Neural cell (in vitro differentiated cells): ENCODE data around the gene DEDD. TPM values are rescaled to one million over a fixed set of nuclear protein-coding genes. Genes with fewer than 3 reads are reported as not detected.

Experiments
- H2AFZ ChIP-seq: fragments of 200-600, 300-800 bp; sonication (generic), shearing (Covaris generic); 2 replicates; pipeline ENCODE4 v1.6.0; 2014; ENCODE audit warnings: low read depth, mild to moderate bottlenecking, antibody characterized with exemption, low read length, moderate library complexity
- H3F3A ChIP-seq: fragments of 200-600 bp; shearing (Covaris generic); 2 replicates; pipeline ENCODE4 v1.6.1; 2016; ENCODE audit warnings: mild to moderate bottlenecking, moderate library complexity, mixed read lengths, antibody characterized with exemption, low read length; ENCODE audit not compliant: insufficient read depth, poor library complexity, severe bottlenecking
- H3K27ac ChIP-seq: fragments of 200-600, 300-800 bp; sonication (generic), shearing (Covaris generic); 2 replicates; pipeline ENCODE4 v1.5.1; 2014; ENCODE audit warnings: mild to moderate bottlenecking, low read length, moderate library complexity
- H3K27me3 ChIP-seq: fragments of 300-800, 200-600 bp; sonication (generic), shearing (Covaris generic); 2 replicates; pipeline ENCODE4 v1.6.0; 2014; ENCODE audit warnings: mild to moderate bottlenecking, low read depth, low read length, moderate library complexity; ENCODE audit not compliant: insufficient read depth
- H3K36me3 ChIP-seq: fragments of 300-800, 200-600 bp; sonication (generic), shearing (Covaris generic); 2 replicates; pipeline ENCODE4 v1.5.1; 2014; ENCODE audit warnings: mild to moderate bottlenecking, antibody characterized with exemption, low read length, moderate library complexity; ENCODE audit not compliant: insufficient read depth
- H3K4me2 ChIP-seq: fragments of 300-800, 200-600 bp; sonication (generic), shearing (Covaris generic); 2 replicates; pipeline ENCODE4 v1.6.0; 2014; ENCODE audit warnings: mild to moderate bottlenecking, low read length
- H3K4me3 ChIP-seq: fragments of 300-800, 200-600 bp; sonication (generic), shearing (Covaris generic); 2 replicates; pipeline ENCODE4 v1.5.1; 2014; ENCODE audit warnings: mild to moderate bottlenecking, low read length, moderate library complexity
- H3K79me2 ChIP-seq: fragments of 200-600 bp; shearing (Covaris generic); replicated peaks from 2 replicates; pipeline ENCODE4 v1.6.0; 2014; ENCODE audit warnings: mild to moderate bottlenecking, low read length, moderate library complexity; ENCODE audit not compliant: insufficient read depth
- H3K9ac ChIP-seq: fragments of 300-800, 200-600 bp; sonication (generic), shearing (Covaris generic); 2 replicates; pipeline ENCODE4 v1.6.1; 2016; ENCODE audit warnings: mild to moderate bottlenecking, low read length, mixed read lengths
- H3K9me2 ChIP-seq: fragments of 200-600 bp; shearing (Covaris generic); 2 replicates; pipeline ENCODE4 v1.6.1; 2016; ENCODE audit warnings: mild to moderate bottlenecking, low read length, mixed read lengths; ENCODE audit not compliant: insufficient read depth
- H3K9me3 ChIP-seq: fragments of 200-600, 300-800 bp; sonication (generic), shearing (Covaris generic); 2 replicates; pipeline ENCODE4 v1.6.1; 2016; ENCODE audit warnings: mild to moderate bottlenecking, mixed run types, low read length, moderate library complexity, mixed read lengths
- H4K20me1 ChIP-seq: fragments of 200-600 bp; shearing (Covaris generic); 2 replicates; pipeline ENCODE4 v1.6.1; 2016; ENCODE audit warnings: mild to moderate bottlenecking, mixed run types; ENCODE audit not compliant: insufficient read depth
- EP300 ChIP-seq: fragments of 450-650 bp; conservative IDR thresholded peaks from 2 replicates; pipeline ENCODE4 v1.6.1; 2014; ENCODE audit warnings: antibody characterized with exemption, mild to moderate bottlenecking, moderate library complexity; ENCODE audit not compliant: poor library complexity, severe bottlenecking
- EZH2 ChIP-seq: fragments of 200-600, 300-800 bp; shearing (Covaris generic), sonication (generic); IDR thresholded peaks from 2 replicates; pipeline ENCODE4 v1.6.1; 2014; ENCODE audit warnings: antibody characterized with exemption, low read length, borderline replicate concordance, mild to moderate bottlenecking; ENCODE audit not compliant: insufficient read depth, poor library complexity, severe bottlenecking
- MXI1 ChIP-seq: fragments of 450-650 bp; conservative IDR thresholded peaks from 2 replicates; pipeline ENCODE4 v1.6.1; 2014; ENCODE audit warnings: antibody characterized with exemption, mild to moderate bottlenecking; ENCODE audit not compliant: poor library complexity, severe bottlenecking
- POLR2AphosphoS5 ChIP-seq: IDR thresholded peaks from 2 replicates; pipeline ENCODE4 v1.6.1; 2012
- RAD21 ChIP-seq: fragments of 450-650 bp; conservative IDR thresholded peaks from 2 replicates; pipeline ENCODE4 v1.6.1; 2014; ENCODE audit warnings: antibody characterized with exemption, mild to moderate bottlenecking, moderate library complexity
- SMC3 ChIP-seq: fragments of 450-650 bp; conservative IDR thresholded peaks from 2 replicates; pipeline ENCODE4 v1.6.1; 2014; ENCODE audit warnings: antibody characterized with exemption, mild to moderate bottlenecking, moderate library complexity; ENCODE audit not compliant: poor library complexity
- TAF1 ChIP-seq: IDR thresholded peaks from 2 replicates; pipeline ENCODE4 v1.6.1; 2012; ENCODE audit warnings: low read depth
- polyA plus RNA-seq: library from polyadenylated mRNA; depleted of rRNA; stranded (reverse); fragments of >200 nt; gene quantifications from 2 replicates; pipeline ENCODE4 v1.2.3, GENCODE V29; 2014
- TF ChIP-seq, protein P1 (sequence below): fragments of 450-650 bp; IDR thresholded peaks from 2 replicates; pipeline ENCODE4 v1.5.1; 2014; ENCODE audit warnings: antibody characterized with exemption, mild to moderate bottlenecking, moderate library complexity; ENCODE audit not compliant: poor library complexity, severe bottlenecking
- TF ChIP-seq, protein P2 (sequence below): IDR thresholded peaks from 2 replicates; pipeline ENCODE4 v1.6.1; 2012; ENCODE audit warnings: borderline replicate concordance

Gene DEDD
- polyA plus RNA-seq, 1 donor from 2014 or later, result 29.6 TPM

DNA sequence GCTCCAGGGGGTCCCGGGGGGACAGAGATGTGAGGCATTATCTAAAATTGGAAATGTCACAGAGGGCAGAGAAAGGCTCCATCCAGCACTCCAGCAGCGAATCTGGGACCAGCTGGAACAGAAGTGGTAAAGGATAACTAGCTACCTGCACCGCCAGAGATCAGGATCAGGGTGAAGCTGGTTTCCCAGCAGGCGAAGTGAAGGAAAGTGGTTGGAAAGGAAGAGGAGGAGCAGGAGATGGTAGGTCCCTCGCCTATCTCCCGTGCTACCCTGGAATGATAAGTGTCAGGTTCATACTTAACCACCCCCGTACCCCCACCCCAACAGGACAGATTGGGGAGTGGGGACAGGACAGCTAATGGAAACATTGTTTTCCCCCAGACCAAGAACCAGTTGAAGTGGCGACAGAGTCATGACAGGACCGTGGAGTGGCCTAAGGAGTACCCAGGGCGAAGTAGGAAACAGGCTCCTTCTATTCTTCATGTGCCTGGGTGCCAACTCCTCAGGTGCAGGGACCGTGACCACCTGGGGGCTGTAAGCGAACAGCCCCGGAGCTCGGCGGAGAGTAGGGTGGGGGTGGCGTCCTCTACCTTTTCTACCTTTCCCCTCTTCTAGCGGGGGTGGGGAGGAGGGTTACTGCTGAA, 44.1 kb upstream of the DEDD start:
- H3K9me3 ChIP-seq, result no peaks in the 10 kb centered on the region
- no peak for TF ChIP-seq EP300
- TF ChIP-seq EZH2, result no peak
- TF ChIP-seq RAD21, result no peak
- TF ChIP-seq SMC3, result no peak
- TF ChIP-seq POLR2AphosphoS5, result no peak
- TF ChIP-seq, protein P1, sequence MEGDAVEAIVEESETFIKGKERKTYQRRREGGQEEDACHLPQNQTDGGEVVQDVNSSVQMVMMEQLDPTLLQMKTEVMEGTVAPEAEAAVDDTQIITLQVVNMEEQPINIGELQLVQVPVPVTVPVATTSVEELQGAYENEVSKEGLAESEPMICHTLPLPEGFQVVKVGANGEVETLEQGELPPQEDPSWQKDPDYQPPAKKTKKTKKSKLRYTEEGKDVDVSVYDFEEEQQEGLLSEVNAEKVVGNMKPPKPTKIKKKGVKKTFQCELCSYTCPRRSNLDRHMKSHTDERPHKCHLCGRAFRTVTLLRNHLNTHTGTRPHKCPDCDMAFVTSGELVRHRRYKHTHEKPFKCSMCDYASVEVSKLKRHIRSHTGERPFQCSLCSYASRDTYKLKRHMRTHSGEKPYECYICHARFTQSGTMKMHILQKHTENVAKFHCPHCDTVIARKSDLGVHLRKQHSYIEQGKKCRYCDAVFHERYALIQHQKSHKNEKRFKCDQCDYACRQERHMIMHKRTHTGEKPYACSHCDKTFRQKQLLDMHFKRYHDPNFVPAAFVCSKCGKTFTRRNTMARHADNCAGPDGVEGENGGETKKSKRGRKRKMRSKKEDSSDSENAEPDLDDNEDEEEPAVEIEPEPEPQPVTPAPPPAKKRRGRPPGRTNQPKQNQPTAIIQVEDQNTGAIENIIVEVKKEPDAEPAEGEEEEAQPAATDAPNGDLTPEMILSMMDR, result no peak
- no peak for TF ChIP-seq MXI1
- TF ChIP-seq TAF1, result no peak
- TF ChIP-seq, protein P2, sequence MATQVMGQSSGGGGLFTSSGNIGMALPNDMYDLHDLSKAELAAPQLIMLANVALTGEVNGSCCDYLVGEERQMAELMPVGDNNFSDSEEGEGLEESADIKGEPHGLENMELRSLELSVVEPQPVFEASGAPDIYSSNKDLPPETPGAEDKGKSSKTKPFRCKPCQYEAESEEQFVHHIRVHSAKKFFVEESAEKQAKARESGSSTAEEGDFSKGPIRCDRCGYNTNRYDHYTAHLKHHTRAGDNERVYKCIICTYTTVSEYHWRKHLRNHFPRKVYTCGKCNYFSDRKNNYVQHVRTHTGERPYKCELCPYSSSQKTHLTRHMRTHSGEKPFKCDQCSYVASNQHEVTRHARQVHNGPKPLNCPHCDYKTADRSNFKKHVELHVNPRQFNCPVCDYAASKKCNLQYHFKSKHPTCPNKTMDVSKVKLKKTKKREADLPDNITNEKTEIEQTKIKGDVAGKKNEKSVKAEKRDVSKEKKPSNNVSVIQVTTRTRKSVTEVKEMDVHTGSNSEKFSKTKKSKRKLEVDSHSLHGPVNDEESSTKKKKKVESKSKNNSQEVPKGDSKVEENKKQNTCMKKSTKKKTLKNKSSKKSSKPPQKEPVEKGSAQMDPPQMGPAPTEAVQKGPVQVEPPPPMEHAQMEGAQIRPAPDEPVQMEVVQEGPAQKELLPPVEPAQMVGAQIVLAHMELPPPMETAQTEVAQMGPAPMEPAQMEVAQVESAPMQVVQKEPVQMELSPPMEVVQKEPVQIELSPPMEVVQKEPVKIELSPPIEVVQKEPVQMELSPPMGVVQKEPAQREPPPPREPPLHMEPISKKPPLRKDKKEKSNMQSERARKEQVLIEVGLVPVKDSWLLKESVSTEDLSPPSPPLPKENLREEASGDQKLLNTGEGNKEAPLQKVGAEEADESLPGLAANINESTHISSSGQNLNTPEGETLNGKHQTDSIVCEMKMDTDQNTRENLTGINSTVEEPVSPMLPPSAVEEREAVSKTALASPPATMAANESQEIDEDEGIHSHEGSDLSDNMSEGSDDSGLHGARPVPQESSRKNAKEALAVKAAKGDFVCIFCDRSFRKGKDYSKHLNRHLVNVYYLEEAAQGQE, result no peak
- H4K20me1 ChIP-seq, result no peaks in the 10 kb centered on the region
- no peaks in the 10 kb centered on the region for H3K27me3 ChIP-seq
- no peaks in the 10 kb centered on the region for H3F3A ChIP-seq
- no peaks in the 10 kb centered on the region for H3K36me3 ChIP-seq
- H3K9me2 ChIP-seq, result no peaks in the 10 kb centered on the region
- peak overlapping the region; percentile 78 for H3K4me3 ChIP-seq
- H3K79me2 ChIP-seq, result peaks cover 6% of the 10 kb centered on the region
- H2AFZ ChIP-seq, result peak overlapping the region; percentile 61
- peak overlapping the region; percentile 81 for H3K9ac ChIP-seq
- peak overlapping the region; percentile 63 for H3K27ac ChIP-seq
- H3K4me2 ChIP-seq, result peak overlapping the region; percentile 81

DNA sequence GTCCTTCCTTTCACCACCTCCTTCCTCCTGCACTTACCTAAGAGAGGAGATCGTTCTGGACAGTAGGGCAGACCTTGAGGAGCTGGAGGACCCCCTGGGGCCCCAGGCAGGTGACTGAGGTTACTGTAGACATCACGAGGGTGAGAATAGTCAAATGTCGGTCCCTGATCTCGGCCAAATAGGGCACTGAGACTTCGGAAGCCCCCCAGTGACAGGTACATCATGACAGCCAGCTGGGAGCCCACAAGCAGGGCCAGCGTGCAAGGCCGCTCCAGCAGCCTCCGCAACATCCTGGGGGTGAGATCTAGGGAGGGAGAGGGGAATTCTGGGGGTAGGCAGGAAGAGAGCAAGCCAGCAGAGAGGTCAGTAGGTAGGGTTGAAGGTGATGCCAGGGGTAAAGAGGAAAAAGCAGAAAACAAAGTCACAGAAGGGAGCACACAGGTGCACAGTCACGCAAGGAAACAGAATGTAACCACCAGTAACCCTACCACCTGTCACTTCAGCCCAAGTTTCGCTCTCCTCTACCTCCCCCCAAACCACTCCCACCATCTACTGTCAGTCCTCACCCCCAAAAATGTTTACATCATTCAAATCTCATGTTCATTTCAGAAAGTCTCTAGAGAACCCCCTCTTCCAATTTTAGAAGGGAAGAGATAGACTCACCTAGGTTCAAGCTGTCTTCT, 43.4 kb upstream of the DEDD start:
- Histone ChIP-seq H3K27ac (no peak overlapping the region), H3K9me2 (no peaks in the 10 kb centered on the region), H3K79me2 (peaks cover 6% of the 10 kb centered on the region), H3K27me3 (no peaks in the 10 kb centered on the region), H3K36me3 (no peaks in the 10 kb centered on the region), H3F3A (no peaks in the 10 kb centered on the region), H3K4me2 (peak overlapping the region; percentile 81), H3K9ac (peak overlapping the region; percentile 81), H3K9me3 (no peaks in the 10 kb centered on the region), H3K4me3 (peak overlapping the region; percentile 78), H2AFZ (no peak overlapping the region), H4K20me1 (no peaks in the 10 kb centered on the region)
- TF ChIP-seq EZH2 (no peak), TAF1 (no peak), EP300 (no peak), SMC3 (no peak), MXI1 (no peak), POLR2AphosphoS5 (no peak), RAD21 (no peak)
- TF ChIP-seq, protein P1, result no peak
- TF ChIP-seq, protein P2, result no peak
